HL-60 (cell line): ENCODE data around the gene PPP2R2D.

ENCODE experiments used
- DNase-seq, 2 experiments: peaks; one replicate each; pipeline ENCODE4 v3.0.0-alpha.2; 2010 to 2020; ENCODE audit warnings: low read depth in 1 of 2, low spot score in 1 of 2
- H3K27ac ChIP-seq: fragments of 250-450 bp; sonication (Bioruptor Pico); replicated peaks from 2 replicates; pipeline ENCODE4 v1.5.1; 2020; ENCODE audit warnings: mild to moderate bottlenecking, moderate library complexity
- H3K27me3 ChIP-seq: fragments of 250-450 bp; sonication (Bioruptor Pico); 2 replicates; pipeline ENCODE4 v1.5.1; 2021; ENCODE audit warnings: mild to moderate bottlenecking, moderate library complexity; ENCODE audit not compliant: insufficient read depth, poor library complexity, severe bottlenecking
- H3K4me3 ChIP-seq: replicated peaks from 2 replicates; pipeline ENCODE4 v1.5.1; 2011; ENCODE audit warnings: mild to moderate bottlenecking, control low read depth, low read length; ENCODE audit not compliant: insufficient read depth
- GABPA ChIP-seq: IDR thresholded peaks from 2 replicates; pipeline ENCODE4 v1.6.1; 2012; ENCODE audit warnings: low read depth
- POLR2AphosphoS5 ChIP-seq: IDR thresholded peaks from 2 replicates; pipeline ENCODE4 v1.6.1; 2012; ENCODE audit warnings: low read depth
- REST ChIP-seq: IDR thresholded peaks from 2 replicates; pipeline ENCODE4 v1.6.1; 2012; ENCODE audit warnings: low read depth; ENCODE audit not compliant: insufficient replicate concordance
- SPI1 ChIP-seq: IDR thresholded peaks from 2 replicates; pipeline ENCODE4 v1.6.1; 2012; ENCODE audit warnings: low read depth, mild to moderate bottlenecking, borderline replicate concordance
- long read RNA-seq: library from polyadenylated mRNA; unstranded; transcript quantifications from one replicate; pipeline ENCODE4 v2.0.0, GENCODE V29; 2020
- TF ChIP-seq, protein P1 (sequence below): IDR thresholded peaks from one replicate; pipeline ENCODE4 v1.5.1; 2011; ENCODE audit warnings: low read length, control low read depth, inconsistent platforms; ENCODE audit not compliant: insufficient read depth

PPP2R2D gene
- long read RNA-seq, full-length matches to known transcripts, result 1 of 14 reads
- long read RNA-seq, partial matches to known transcripts, result 6 of 14 reads
- long read RNA-seq, other reads (novel, unspliced or antisense), result 7 of 14 reads

GRCh38 chr10:131900350-131901152 lies at the start of gene PPP2R2D:
Gene PPP2R2D (plus strand): TSS chr10:131901008. CDS start chr10:131901149, 141 bp downstream.
- TF ChIP-seq GABPA (no peak), POLR2AphosphoS5 (no peak; the same call in 1 of the 2 replicates), REST (no peak), SPI1 (no peak)
- TF ChIP-seq, protein P1, sequence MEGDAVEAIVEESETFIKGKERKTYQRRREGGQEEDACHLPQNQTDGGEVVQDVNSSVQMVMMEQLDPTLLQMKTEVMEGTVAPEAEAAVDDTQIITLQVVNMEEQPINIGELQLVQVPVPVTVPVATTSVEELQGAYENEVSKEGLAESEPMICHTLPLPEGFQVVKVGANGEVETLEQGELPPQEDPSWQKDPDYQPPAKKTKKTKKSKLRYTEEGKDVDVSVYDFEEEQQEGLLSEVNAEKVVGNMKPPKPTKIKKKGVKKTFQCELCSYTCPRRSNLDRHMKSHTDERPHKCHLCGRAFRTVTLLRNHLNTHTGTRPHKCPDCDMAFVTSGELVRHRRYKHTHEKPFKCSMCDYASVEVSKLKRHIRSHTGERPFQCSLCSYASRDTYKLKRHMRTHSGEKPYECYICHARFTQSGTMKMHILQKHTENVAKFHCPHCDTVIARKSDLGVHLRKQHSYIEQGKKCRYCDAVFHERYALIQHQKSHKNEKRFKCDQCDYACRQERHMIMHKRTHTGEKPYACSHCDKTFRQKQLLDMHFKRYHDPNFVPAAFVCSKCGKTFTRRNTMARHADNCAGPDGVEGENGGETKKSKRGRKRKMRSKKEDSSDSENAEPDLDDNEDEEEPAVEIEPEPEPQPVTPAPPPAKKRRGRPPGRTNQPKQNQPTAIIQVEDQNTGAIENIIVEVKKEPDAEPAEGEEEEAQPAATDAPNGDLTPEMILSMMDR, result no peak
- H3K27ac ChIP-seq, result peak within 1 kb of the TSS; percentile 91
- peak within 1 kb of the TSS; percentile 90 for H3K4me3 ChIP-seq
- no peaks in the 10 kb centered on the region for H3K27me3 ChIP-seq
- peak; percentile 78 to 94 for DNase-seq

GRCh38 chr10:131851346-131851745 lies 49.5 kb upstream of the PPP2R2D start:
- TF ChIP-seq GABPA (no peak), POLR2AphosphoS5 (no peak), SPI1 (no peak), REST (no peak)
- TF ChIP-seq, protein P1, result no peak
- no peaks in the 10 kb centered on the region for H3K27me3 ChIP-seq

DNA sequence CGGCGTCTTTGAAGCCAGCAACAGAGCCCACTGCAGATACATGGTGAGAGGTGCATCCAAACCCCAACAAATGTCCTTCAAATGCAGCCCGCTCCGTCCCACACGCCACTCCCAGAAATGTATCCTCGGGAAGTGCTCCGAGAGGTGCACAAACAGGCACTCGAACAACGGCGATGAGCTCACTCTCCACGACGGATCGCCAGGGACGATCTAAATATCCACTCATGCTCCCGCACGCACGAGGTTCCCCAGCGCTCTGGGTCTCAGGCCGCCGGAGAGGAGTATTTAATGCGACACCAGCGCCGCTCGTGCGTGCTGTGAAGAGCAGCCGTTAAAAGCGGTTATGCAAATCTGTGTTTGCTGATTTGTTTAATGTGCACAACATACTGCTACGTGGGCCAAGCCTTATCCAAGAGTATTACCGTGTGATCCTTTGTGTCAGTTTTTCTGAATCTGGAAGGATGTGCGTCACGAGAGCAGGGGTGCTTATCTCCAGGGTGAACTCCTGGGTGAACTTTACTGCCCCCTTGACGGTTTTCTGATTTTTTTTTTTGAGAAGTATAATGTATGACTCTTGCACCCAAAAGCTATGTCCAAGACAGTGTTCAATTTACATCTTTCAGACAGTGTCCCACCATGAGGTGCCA lies 48.5 kb upstream of the PPP2R2D start:
- Histone ChIP-seq H3K4me3 (no peak overlapping the region), H3K27ac (no peak overlapping the region), H3K27me3 (no peaks in the 10 kb centered on the region)
- TF ChIP-seq REST, result no peak
- TF ChIP-seq POLR2AphosphoS5, result no peak
- TF ChIP-seq, protein P1, result no peak
- no peak for TF ChIP-seq GABPA
- DNase-seq, result no peak

More at GRCh38 chr10:131851346-131851745, 49.5 kb upstream of the PPP2R2D start:
- Histone ChIP-seq H3K27ac (no peak overlapping the region), H3K4me3 (no peak overlapping the region)
- no peak for DNase-seq
